Spleen (tissue), 11 donors: ENCODE results near the gene TM7SF3. TPM values are rescaled to one million over a fixed set of nuclear protein-coding genes. Genes with fewer than 3 reads are reported as not detected.
A peak's percentile ranks its signal among the peaks of the same experiment; 100 is the strongest.

Experiments used
- DNase-seq: peaks from one replicate; pipeline ENCODE4 v3.0.0-alpha.2; 2020
- H3K27ac ChIP-seq, 8 donors: fragments of 200-600 bp; sonication (generic) in 7 of 8; 1 replicate in 4 of 8; 2 replicates in 4 of 8; pipeline versions ENCODE4 v1.5.0 to v1.8.0; 2016 to 2021; ENCODE audit warnings: inconsistent platforms in 4 of 8, mild to moderate bottlenecking in 4 of 8, moderate library complexity in 1 of 8
- H3K27me3 ChIP-seq, 7 donors: fragments of 200-600 bp; sonication (generic) in 6 of 7; replicated peaks in 1 of 7; 1 replicate in 4 of 7; 2 replicates in 3 of 7; pipeline versions ENCODE4 v1.5.0 to v1.8.0; 2016 to 2021; ENCODE audit warnings: inconsistent platforms in 3 of 7, mild to moderate bottlenecking in 1 of 7
- H3K36me3 ChIP-seq, 6 donors: fragments of 200-600 bp; sonication (generic) in 5 of 6; 1 replicate in 4 of 6; 2 replicates in 2 of 6; pipeline versions ENCODE4 v1.5.0 to v1.8.0; 2016 to 2021; ENCODE audit warnings: inconsistent platforms in 2 of 6
- H3K4me1 ChIP-seq, 6 donors: fragments of 200-600 bp; sonication (generic) in 5 of 6; 1 replicate in 3 of 6; 2 replicates in 3 of 6; pipeline versions ENCODE4 v1.5.0 to v1.8.0; 2016 to 2021; ENCODE audit warnings: inconsistent platforms in 3 of 6
- H3K4me3 ChIP-seq, 8 donors: fragments of 200-600 bp; sonication (generic) in 7 of 8; 1 replicate in 4 of 8; 2 replicates in 4 of 8; pipeline versions ENCODE4 v1.5.0 to v1.8.0; 2016 to 2021; ENCODE audit warnings: inconsistent platforms in 4 of 8, mild to moderate bottlenecking in 4 of 8, moderate library complexity in 2 of 8
- H3K9me3 ChIP-seq, 8 donors: fragments of 200-600 bp; sonication (generic) in 7 of 8; 1 replicate in 4 of 8; 2 replicates in 4 of 8; pipeline versions ENCODE4 v1.5.0 to v1.8.0; 2016 to 2021; ENCODE audit warnings: inconsistent platforms in 4 of 8
- CTCF ChIP-seq, 11 experiments: fragments of 200-600 bp in 7 of 11; fragments of 450-650 bp in 4 of 11; sonication (generic) in 4 of 11; IDR thresholded peaks in 8 of 11; conservative IDR thresholded peaks in 3 of 11; 1 replicate in 7 of 11; 2 replicates in 4 of 11; pipeline versions ENCODE4 v1.4.0 to v1.8.0; 2016 to 2021; ENCODE audit warnings: antibody characterized with exemption in 11 of 11, inconsistent platforms in 4 of 11, mild to moderate bottlenecking in 1 of 11
- POLR2A ChIP-seq, 3 donors: fragments of 450-650 bp; IDR thresholded peaks; one replicate each; pipeline ENCODE4 v1.5.1; 2017; ENCODE audit warnings: antibody characterized with exemption in 3 of 3, mild to moderate bottlenecking in 1 of 3
- POLR2AphosphoS5 ChIP-seq, 3 donors: sonication (generic); formaldehyde crosslinking; IDR thresholded peaks; one replicate each; pipeline ENCODE4 v1.5.1; 2017; ENCODE audit warnings: antibody characterized with exemption in 3 of 3
- WGBS, 5 donors: extraction: QIAGEN DNeasy Blood & Tissue Kit in 3 of 5; methylation state at CpG; one replicate each; pipeline versions ENCODE4 v1.1.5 to v1.1.7; 2013 to 2018; 5-methylcytosine and 5-hydroxymethylcytosine counted together
- intact Hi-C: fragments of 100-400 bp; cut with DNase I; formaldehyde crosslinking; loops from one replicate; pipeline ENCODE4 v1.15.0; 2023; ENCODE audit warnings: low total_unique reads
- polyA plus RNA-seq, 3 donors: library from polyadenylated mRNA; stranded (reverse); fragments of 200-250 nt; gene quantifications; one replicate each; pipeline ENCODE4 v1.2.1, GENCODE V29; 2013
- total RNA-seq, 7 donors: library from RNA; depleted of rRNA in 3 of 7; stranded (reverse); fragments of >200 nt in 3 of 7; fragmentation: NEBNext Ultra II Directional in 4 of 7; extraction: Animal tissue kit (Norgen Biotek cat#: 25700) in 4 of 7; gene quantifications; one replicate each; pipeline versions ENCODE4 v1.1.0 to v1.2.1, GENCODE V29; 2016 to 2021
- donor health status: healthy with polysubstance abuse.
- donor health status: DM: no; HTN: no; CAD: no; lungs with moderate emphysema.
- donor health status: DM: no; HTN: no; CAD: no.
- donor health status: Bipolar disorder and iron deficiency.
- donor health status: healthy.
- donor health status: DM: no; HTN: no; CAD: no.
- donor health status: DM: yes; HTN: yes; CAD: no.

The TM7SF3 gene
- total and polyA plus RNA-seq, 10 donors = 12.2 to 88.7 (median 40.6) TPM

DNA sequence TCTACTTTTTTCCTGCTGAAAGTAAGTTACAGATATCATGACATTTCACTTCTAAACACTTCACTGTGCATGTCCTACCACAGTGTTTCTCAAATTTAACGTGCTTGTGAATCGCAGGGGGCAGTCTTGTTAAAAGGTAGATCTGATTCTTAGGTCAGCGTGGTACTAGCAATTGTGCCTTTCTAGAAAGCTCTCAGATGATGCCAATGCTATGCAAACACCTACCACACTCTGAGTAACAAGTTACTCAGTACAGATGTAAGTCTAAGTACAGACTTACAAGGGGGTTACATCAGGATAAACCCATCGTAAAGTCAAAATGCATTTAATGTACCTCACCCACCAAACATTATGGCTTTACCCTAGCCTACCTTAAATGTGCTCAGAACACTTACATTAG lies 22.4 kb downstream of the TM7SF3 start:
- no peaks in the 10 kb centered on the region for H3K9me3 ChIP-seq
- intact Hi-C loops = no loop called here
- peaks cover 0 to 20% (median 5%) of the 10 kb centered on the region in 6 donors for H3K4me1 ChIP-seq
- TF ChIP-seq POLR2A (IDR thresholded peaks at IDR 0.05) (no peak), CTCF (IDR thresholded peaks at IDR 0.05 in 8 of 11, conservative IDR thresholded peaks at IDR 0.05 in 3 of 11) (no peak), POLR2AphosphoS5 (IDR thresholded peaks at IDR 0.05) (no peak)
- WGBS, 5 donors = 93 to 96% (median 94%) methylated on average over 4 of the region's 4 CpGs
- H3K27me3 ChIP-seq = no peaks in the 10 kb centered on the region
- H3K27ac ChIP-seq = no peak overlapping the region
- DNase-seq = no peak
- H3K4me3 ChIP-seq = no peak overlapping the region
- H3K36me3 ChIP-seq = peaks cover 0 to 95% (median 36%) of the 10 kb centered on the region in 6 donors

DNA sequence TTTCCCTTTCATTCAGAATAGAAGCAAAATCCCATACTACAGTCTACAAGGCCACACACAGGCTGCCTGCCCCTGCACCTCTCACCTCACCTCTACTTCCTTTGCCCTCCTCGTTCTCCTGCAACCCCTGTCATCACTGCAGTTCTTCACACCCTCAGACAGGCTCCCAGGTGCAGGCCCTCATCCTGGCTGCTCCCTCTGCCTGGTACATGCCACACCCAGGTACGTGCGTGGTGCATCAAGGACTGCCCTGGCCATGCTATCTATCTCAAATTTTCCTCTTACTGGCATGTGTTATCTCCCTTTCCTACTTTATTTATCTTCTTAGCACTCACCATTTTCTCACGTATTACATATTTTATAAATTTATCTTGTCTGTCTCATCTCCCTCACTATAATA lies 24.3 kb downstream of the TM7SF3 start:
- no peak for DNase-seq

DNA sequence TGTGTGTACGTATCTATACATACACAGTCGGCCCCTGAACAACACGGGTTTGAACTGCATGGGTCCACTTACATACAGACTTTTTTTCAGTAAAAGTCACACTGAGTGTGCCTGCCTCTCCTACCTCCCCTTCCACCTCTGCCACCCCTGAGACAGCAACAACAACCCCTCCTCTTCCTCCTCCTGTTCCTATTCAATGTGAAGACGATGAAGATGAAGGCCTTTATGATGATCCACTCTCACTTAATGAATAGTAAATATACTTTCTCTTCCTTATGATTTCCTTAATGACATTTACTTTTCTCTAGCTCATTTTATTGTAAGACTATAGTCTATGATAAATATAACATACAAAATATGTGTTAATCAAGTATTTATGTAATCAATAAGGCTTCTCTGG lies 25.5 kb downstream of the TM7SF3 start:
- DNase-seq = no peak
- TF ChIP-seq POLR2A (IDR thresholded peaks at IDR 0.05) (no peak), CTCF (IDR thresholded peaks at IDR 0.05 in 8 of 11, conservative IDR thresholded peaks at IDR 0.05 in 3 of 11) (no peak), POLR2AphosphoS5 (IDR thresholded peaks at IDR 0.05) (no peak)
- no peaks in the 10 kb centered on the region for H3K27me3 ChIP-seq
- 89 to 96% (median 93%) methylated on average over 4 of the region's 4 CpGs for WGBS, 5 donors
- no peak overlapping the region for H3K4me3 ChIP-seq
- intact Hi-C loops = no loop called here
- no peaks in the 10 kb centered on the region for H3K9me3 ChIP-seq
- H3K4me1 ChIP-seq = peaks cover 0 to 17% (median 2%) of the 10 kb centered on the region in 6 donors
- no peak overlapping the region for H3K27ac ChIP-seq
- H3K36me3 ChIP-seq = peaks cover 0 to 91% (median 13%) of the 10 kb centered on the region in 6 donors

More for the DNA sequence above, 24.3 kb downstream of the TM7SF3 start:
- TF ChIP-seq POLR2A (IDR thresholded peaks at IDR 0.05) = no peak
- no peak for TF ChIP-seq POLR2AphosphoS5 (IDR thresholded peaks at IDR 0.05)
- no peak for TF ChIP-seq CTCF (IDR thresholded peaks at IDR 0.05 in 8 of 11, conservative IDR thresholded peaks at IDR 0.05 in 3 of 11)
- Histone ChIP-seq H3K36me3 (peaks cover 0 to 93% (median 22%) of the 10 kb centered on the region in 6 donors), H3K4me1 (peaks cover 0 to 17% (median 2%) of the 10 kb centered on the region in 6 donors), H3K4me3 (no peak overlapping the region), H3K27me3 (no peaks in the 10 kb centered on the region), H3K9me3 (no peaks in the 10 kb centered on the region), H3K27ac (no peak overlapping the region)
- intact Hi-C loops = no loop called here
- WGBS, 5 donors = 76 to 83% (median 78%) methylated on average over 4 of the region's 4 CpGs

- H3K27ac ChIP-seq = peak overlapping the region in 6 of 8 donors; percentile 12 to 64 (median 55)
- intact Hi-C loops = no loop called here
- no peaks in the 10 kb centered on the region for H3K27me3 ChIP-seq
- no peak for DNase-seq
- TF ChIP-seq POLR2A (IDR thresholded peaks at IDR 0.05) (no peak), POLR2AphosphoS5 (IDR thresholded peaks at IDR 0.05) (no peak), CTCF (IDR thresholded peaks at IDR 0.05 in 8 of 11, conservative IDR thresholded peaks at IDR 0.05 in 3 of 11) (no peak)
- WGBS, 5 donors = 83 to 88% (median 84%) methylated on average over 10 of the region's 10 CpGs
- no peaks in the 10 kb centered on the region for H3K9me3 ChIP-seq
- no peak overlapping the region for H3K4me3 ChIP-seq
- peaks cover 0 to 17% (median 2%) of the 10 kb centered on the region in 6 donors for H3K4me1 ChIP-seq
- peaks cover 0 to 91% (median 18%) of the 10 kb centered on the region in 6 donors for H3K36me3 ChIP-seq
Measured at GRCh38 chr12:26987634-26988424, 26.4 kb downstream of the TM7SF3 start.
